H1 (cell line): Measurements from ENCODE around the gene ASCL5.

ENCODE experiments used
- ATF2 ChIP-seq: IDR thresholded peaks from 2 replicates; pipeline ENCODE4 v1.6.1; 2012; ENCODE audit warnings: low read length, inconsistent platforms
- ATF3 ChIP-seq: IDR thresholded peaks from 2 replicates; pipeline ENCODE4 v1.6.1; 2011; ENCODE audit warnings: low read depth, mild to moderate bottlenecking, low read length; ENCODE audit not compliant: insufficient read depth
- BACH1 ChIP-seq: IDR thresholded peaks from 2 replicates; pipeline ENCODE4 v1.6.1; 2012; ENCODE audit warnings: low read length, improper control_type of control experiment
- GABPA ChIP-seq: IDR thresholded peaks from 2 replicates; pipeline ENCODE4 v1.6.1; 2011; ENCODE audit warnings: mild to moderate bottlenecking, low read length, moderate library complexity, borderline replicate concordance; ENCODE audit not compliant: insufficient read depth
- POLR2A ChIP-seq, 2 experiments: IDR thresholded peaks; 1 replicate in 1 of 2; 2 replicates in 1 of 2; pipeline ENCODE4 v1.6.1; 2011; ENCODE audit warnings: low read depth in 2 of 2, low read length in 2 of 2, mild to moderate bottlenecking in 2 of 2; ENCODE audit errors: control extremely low read depth in 1 of 2
- SP2 ChIP-seq: IDR thresholded peaks from 2 replicates; pipeline ENCODE4 v1.6.1; 2012; ENCODE audit warnings: mild to moderate bottlenecking, low read length, inconsistent platforms
- TBP ChIP-seq: IDR thresholded peaks from 2 replicates; pipeline ENCODE4 v1.6.1; 2011; ENCODE audit warnings: low read depth, low read length, improper control_type of control experiment

- no peak for TF ChIP-seq GABPA
- TF ChIP-seq TBP: no peak
- no peak for TF ChIP-seq ATF2
- TF ChIP-seq SP2: no peak
- no peak for TF ChIP-seq ATF3
- no peak for TF ChIP-seq BACH1
- TF ChIP-seq POLR2A (IDR thresholded peaks at IDR 0.05; ENCODE audit: control extremely low read depth in 1 of 2, low read depth in 2 of 2, low read length in 2 of 2): no peak
Observed at GRCh38 chr1:201110138-201110537, 16.8 kb downstream of the ASCL5 start.
